Measurements from ENCODE around the gene NLGN2.
A peak's percentile ranks its signal among the peaks of the same experiment; 100 is the strongest.

The NLGN2 gene

DNA sequence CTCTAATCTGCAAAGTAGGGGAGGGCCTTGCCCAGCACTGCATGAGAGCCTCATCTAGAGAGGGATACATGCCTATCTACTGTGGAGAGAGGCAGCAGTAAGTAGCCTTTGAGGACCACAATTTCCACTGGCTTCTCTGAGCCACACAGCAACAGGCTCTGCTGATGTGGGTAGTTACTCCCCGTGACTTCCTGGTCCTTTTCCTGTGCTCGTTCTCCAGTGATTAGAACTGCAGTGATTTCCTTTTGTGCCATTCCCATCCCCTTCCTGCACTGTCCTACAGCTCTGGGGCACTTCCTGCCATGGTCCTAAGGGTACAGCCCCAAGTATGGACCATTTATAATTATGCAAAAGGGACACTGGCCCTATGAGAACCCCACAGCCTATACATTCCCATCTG lies 16.3 kb upstream of the NLGN2 start:
- no peak for DNase-seq (ENCODE audit: low spot score)
- FAIRE-seq: no peak

DNA sequence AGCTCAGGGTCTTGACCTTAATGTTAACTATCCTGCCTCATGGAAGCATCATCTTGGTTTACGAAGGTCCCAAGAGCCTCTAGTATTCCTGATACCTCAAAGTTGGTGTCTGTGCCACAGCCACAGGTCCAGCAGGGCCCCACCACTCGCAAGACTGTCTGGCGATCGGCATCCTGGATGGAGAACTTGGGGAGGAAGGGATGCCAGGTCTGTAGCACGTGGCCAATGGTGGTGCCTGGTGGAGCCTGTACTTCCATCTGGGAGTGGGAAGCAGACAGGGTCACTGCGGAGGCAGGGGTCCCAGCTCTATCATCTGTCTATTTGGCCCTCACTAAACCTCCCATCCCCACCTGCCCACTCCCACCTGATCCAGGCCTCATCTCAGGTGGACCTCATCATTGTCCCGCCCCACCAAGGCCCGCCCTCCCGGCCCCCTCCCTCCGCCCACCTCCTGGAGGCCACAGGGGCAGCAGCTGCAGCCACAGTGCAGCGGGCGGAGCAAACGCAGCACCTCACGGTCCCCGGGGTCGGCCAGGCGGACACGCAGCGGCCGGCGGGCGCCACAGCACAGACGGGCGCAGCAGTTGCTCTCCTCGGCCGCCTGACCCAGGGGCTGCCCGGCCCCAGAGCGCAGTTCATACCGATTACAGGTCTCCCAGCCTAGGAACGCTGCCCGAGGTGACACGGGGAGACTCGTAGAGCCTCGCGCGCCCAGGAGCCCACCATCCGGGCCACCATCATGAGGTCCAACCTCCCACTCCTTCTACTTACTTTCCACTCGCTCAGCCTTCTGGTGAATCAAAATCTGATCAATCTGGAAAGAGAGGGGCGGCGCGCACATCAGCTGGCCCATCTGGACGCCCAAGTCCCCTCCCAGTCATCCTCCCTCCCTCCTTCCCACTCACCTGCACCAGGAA lies 14.7 kb upstream of the NLGN2 start:
- DNase-seq (ENCODE audit: low spot score): no peak
- FAIRE-seq: no peak

GRCh38 chr17:7393613-7394451 lies 13.8 kb upstream of the NLGN2 start:
- FAIRE-seq (no peak), DNase-seq (ENCODE audit: low spot score) (no peak)

GRCh38 chr17:7394452-7395191 lies 13.0 kb upstream of the NLGN2 start, which contains the start of gene PLSCR3:
TSS of gene PLSCR3 (minus strand) at chr17:7394525. CDS start at chr17:7394110, 415 bp downstream.
- FAIRE-seq: no peak

DNA sequence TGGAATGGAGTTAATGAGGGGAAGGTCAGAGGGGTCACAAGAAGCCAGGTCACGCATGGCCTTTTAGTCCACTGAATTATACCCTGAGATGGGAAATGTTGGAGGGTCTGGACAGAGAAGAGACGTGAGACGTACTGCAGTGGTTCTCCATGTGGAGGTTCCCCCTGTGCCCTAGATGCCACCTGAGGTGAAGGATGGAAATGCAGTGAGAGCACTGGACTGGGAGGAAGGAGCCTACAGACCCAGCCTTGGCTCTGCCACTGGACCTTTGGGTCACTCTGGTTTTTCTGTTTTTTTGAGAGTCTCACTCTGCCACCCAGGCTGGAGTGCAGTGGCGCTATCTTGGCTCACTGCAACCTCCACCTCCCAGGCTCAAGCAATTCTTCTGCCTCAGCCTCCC lies 11.5 kb upstream of the NLGN2 start:
- no peak for FAIRE-seq
- DNase-seq (ENCODE audit: low spot score): no peak

More at GRCh38 chr17:7394452-7395191, 13.0 kb upstream of the NLGN2 start, which contains the start of gene PLSCR3:
- peak; percentile 88 for DNase-seq (ENCODE audit: low spot score)

- FAIRE-seq (no peak), DNase-seq (ENCODE audit: low spot score) (no peak)
Measured at GRCh38 chr17:7398612-7399011, 9.0 kb upstream of the NLGN2 start.

GRCh38 chr17:7403043-7403726 lies 4.5 kb upstream of the NLGN2 start:
- FAIRE-seq: no peak
- DNase-seq (ENCODE audit: low spot score): no peak

GRCh38 chr17:7403727-7403976 lies 4.0 kb upstream of the NLGN2 start:
- FAIRE-seq (no peak), DNase-seq (ENCODE audit: low spot score) (peak; percentile 56)

DNA sequence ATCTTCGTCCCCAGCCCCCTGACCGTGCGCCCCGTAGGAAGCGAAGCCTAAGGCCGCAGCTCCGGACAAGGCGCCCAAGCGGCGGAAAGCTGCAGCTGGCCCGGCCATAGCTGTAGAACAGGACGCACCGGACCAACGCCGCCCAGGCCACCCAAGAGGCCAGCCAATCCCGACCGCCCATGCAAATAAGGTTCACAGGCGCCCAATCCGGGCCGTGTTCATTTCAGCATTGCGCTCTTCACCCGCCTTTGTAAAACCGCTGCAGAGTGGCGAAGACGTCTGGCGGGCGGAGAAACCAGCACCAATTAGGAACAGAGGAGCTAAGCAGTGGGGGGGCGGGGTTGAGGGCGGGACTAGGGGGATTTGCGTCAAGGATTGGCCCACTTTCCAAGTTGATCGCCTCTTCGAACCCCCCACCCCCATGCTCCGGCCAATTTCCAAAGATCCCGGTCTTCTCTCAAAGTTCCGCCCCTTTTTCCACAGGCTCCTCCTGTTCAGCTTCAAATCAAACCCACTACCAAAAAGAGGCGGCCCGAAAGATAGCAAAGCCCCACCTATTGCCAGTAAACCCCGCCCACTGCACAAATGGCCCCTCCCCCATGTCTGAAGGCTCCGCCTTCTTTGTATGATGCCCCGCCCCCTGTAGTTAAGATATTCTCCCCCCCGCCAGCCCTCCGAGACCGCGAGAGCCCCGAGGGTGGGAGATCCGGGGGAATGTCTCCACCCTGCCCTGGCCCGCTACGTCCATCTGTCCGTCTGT lies 3.5 kb upstream of the NLGN2 start, which contains the start of gene TMEM256:
TMEM256 (minus strand) TSS at position 121 of the 760 bp plus-strand sequence; CDS start at position 108, 13 bp downstream.
- FAIRE-seq (peak; percentile 61), DNase-seq (ENCODE audit: low spot score) (peak; percentile 89)

GRCh38 chr17:7404737-7405349 lies 2.8 kb upstream of the NLGN2 start:
- FAIRE-seq (no peak), DNase-seq (ENCODE audit: low spot score) (peak; percentile 66)

DNA sequence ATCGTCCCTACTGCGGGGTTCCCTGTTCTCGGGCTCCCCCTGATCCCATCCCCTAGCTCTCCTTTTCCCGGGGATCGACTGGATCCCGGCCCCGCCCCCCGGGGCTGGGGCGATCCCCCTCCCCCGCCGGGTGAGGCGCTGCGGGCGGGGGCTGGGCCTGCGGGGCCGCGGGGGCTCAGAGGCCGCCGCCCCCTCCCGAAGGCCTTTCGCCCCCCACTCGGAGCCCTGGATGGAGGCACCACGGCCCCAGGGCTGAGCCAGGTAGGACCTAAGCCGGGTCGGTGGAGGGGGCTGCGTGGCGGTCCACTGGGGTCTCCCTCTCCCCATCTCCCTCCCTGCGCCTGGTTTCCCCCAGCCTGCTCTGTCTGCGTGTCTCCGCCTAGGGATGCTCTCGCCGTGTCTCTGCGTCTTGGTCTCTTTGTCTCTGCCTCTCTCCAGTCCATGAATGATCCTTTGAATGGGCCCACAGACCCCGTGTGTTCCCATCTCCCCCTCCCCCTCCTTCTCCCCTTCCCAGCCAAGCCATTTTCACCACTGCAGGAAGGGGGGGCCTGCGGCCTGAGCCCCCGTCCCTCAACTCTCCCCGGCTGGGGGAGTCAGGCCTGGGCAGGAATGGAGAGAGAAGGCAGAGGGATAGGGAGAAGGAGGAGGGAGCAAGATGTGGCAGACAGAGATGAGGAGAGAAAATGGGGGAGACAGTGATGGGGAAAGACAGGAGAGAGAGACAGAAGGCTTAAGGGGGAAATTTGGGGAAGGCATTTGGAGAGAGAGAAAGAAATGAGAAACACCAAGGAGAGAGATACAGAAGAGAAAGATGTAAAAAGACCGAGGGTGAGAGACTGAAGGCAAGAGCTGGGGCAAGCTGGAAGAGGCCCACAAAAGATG lies 2.1 kb upstream of the NLGN2 start:
- DNase-seq (ENCODE audit: low spot score): peak; percentile 25
- FAIRE-seq: no peak

DNA sequence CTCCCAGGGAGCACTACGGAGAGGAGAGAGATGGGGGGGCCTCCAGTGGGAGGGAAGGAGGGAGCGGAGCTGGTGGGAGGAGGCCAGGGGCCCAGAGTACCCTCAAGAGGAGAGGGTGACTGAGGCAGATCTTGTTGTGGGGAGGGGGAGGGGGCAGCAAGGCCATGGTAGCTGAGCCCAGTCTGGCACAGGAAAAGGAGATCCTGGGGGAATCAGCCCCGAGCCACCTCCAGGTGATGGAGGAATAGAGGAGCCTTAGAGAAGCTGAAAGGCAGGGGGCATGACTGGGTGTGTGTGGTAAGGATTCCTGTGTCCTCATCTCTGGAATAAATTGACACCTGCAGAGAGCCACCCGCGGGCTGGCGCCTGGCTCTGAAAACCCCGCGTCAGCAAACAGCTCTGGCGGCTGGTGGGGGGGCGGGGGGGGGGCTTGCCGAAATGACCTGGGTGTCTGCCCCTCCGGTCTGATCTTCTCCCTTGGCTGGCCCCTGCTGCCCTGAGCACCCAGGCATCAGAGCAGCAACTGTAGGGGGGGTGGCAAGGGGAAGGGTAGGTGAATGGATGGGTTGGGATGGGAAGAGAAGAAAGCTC lies 1.3 kb upstream of the NLGN2 start:
- FAIRE-seq (no peak), DNase-seq (ENCODE audit: low spot score) (no peak)

- no peak for DNase-seq (ENCODE audit: low spot score)
- FAIRE-seq: no peak
Measured at GRCh38 chr17:7407082-7407481, 563 bp upstream of the NLGN2 start.

GRCh38 chr17:7408252-7408727 lies 645 bp downstream of the NLGN2 start:
- no peak for DNase-seq (ENCODE audit: low spot score)
- FAIRE-seq: no peak

DNA sequence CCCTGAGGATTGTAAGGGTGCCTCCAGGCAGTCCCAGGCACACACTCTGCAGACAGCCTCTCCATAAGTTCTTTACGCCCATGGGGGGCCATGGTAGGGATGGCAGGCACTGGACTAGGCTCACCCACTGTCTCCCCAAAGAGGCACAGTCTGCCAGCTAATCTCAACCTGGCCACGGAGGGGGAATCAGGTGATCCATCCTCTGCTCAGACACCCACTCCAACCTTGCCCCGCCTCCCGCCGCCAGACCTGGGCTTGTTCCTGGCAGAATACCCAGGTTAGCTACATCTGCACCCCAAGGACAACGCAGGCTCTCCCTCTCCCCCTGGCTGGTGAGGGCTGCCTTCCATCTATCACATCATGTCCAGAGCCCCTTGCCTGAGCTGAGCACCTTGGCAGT lies 1.2 kb downstream of the NLGN2 start:
- DNase-seq (ENCODE audit: low spot score) (no peak), FAIRE-seq (no peak)

GRCh38 chr17:7409716-7410115 lies 2.1 kb downstream of the NLGN2 start:
- DNase-seq (ENCODE audit: low spot score) (no peak), FAIRE-seq (no peak)

DNA sequence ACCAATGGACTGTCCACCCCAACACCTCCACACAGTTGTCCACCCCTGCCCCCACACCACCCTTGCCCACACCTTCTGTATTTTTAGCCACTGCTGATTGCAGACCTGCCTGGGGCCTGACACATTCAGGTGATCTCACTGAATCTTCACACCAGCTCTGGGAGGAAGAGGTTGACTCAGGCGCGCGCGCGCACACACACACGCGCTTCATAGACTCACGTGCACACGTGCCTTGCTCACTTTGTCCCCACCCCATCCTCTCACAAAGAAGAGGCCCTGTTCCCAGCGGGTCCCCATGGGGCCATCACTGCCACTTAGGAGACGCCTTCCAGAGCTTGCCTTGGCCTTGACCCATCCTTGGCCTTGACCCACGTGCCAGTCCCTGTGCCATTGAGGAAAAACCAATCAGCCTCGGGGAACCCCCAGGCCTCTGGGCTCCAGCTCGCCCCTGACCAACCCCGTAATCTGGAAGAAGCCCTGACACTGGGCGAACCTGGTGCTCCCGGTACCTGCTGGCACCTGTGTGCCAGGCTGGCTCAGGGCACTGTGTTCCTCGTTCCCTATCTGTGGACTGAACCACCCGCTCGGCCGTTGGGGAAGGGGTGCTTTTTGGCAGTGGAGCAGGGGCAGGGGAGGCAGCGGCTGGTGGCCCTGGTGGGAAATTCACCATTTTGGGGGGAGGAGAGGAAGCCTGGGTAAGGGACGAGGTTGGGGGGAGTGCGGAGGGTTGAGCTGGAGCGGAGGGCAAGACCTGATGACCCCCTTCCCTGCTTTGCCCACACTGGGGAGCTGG lies 3.2 kb downstream of the NLGN2 start:
- DNase-seq (ENCODE audit: low spot score) (no peak), FAIRE-seq (no peak)

DNA sequence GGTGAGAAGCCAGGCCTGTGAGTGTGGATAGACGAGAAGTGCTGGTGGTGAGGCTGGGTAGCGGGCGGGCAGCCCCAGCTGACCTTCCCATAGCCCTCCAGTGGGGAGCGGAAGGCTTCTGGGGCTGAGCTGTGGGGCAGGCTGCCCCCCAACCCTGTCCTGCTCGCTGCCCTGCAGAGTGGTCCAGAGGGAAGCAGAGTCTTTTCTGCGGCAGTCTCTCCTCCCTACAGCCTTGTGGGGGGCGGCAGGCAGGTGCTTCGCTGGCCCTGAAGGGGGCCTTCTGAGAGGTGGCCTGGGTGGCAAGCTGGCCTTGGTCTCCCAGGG lies 3.7 kb downstream of the NLGN2 start:
- FAIRE-seq: no peak
- no peak for DNase-seq (ENCODE audit: low spot score)

Data from urothelium cell line (cell line).